PFSK-1 (cell line): ENCODE results near the gene SEMA4D.

ENCODE experiments used
- FOXP2 ChIP-seq: optimal IDR thresholded peaks from 2 replicates; pipeline ENCODE3; 2011; ENCODE audit warnings: borderline replicate concordance, control low read depth, inconsistent platforms; ENCODE audit not compliant: insufficient read depth; ENCODE audit errors: extremely low read length, extremely low read depth
- POLR2AphosphoS5 ChIP-seq: IDR thresholded peaks from 2 replicates; pipeline ENCODE4 v1.6.1; 2012; ENCODE audit warnings: low read depth, mild to moderate bottlenecking, control low read depth, low read length, moderate library complexity
- SIN3A ChIP-seq: IDR thresholded peaks from 2 replicates; pipeline ENCODE4 v1.6.1; 2012; ENCODE audit warnings: mild to moderate bottlenecking, low read length, moderate library complexity, borderline replicate concordance; ENCODE audit not compliant: insufficient read depth
- TAF1 ChIP-seq: IDR thresholded peaks from 2 replicates; pipeline ENCODE4 v1.6.1; 2012; ENCODE audit warnings: low read length, control low read depth, borderline replicate concordance; ENCODE audit not compliant: insufficient read depth
- TF ChIP-seq, protein P1 (sequence below), 2 experiments: IDR thresholded peaks; 2 replicates each; pipeline versions ENCODE4 v1.6.1 to v1.8.0; 2011 to 2012; ENCODE audit warnings: low read depth in 2 of 2, low read length in 2 of 2, control low read depth in 1 of 2, inconsistent platforms in 1 of 2, mild to moderate bottlenecking in 1 of 2, moderate library complexity in 1 of 2; ENCODE audit not compliant: insufficient read depth in 1 of 2

The SEMA4D gene

DNA sequence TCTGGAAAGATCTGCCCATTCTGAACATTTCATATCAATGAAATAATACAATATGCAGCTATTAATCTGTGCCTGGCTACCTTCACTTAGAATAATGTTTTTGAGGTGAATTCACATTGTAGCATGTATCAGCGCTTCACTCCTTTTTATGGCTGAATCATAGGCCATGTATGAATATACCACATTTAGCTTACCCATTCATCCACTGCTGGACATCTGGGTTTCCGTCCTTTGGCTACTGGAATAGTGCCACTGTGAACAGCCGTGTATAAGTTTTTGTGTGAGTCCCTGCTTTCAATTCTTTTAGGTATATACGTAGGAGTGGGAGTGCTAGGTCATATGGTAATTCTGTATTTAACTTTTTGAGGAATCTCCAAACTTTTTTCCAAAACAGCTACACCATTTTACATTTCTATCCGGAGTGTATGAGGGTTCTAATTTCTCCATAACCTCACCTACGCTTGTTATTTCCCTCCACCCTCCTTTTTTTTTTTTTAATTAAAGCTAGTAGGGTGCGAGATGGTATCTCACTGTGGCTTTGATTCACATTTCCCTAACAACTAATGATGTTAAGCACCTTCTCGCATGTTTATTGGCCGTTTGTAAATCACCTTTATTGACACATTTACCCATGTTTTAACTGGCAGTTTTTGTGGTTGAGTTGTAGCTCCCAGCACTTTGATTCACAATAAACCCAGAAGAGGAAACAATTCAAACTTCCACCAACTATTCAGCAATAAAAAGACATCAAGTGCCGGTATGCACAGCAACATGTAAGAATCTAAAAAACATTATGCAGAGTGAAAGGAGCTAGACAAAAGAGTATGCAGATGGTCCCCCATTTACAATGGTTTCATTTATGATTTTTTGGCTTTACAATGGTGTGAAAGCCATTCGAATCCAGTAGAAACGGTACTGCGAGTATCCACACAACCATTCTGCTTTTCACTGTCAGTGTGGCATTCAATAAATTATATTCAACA is 8.1 kb downstream of the SEMA4D start:
- TF ChIP-seq, protein P1, sequence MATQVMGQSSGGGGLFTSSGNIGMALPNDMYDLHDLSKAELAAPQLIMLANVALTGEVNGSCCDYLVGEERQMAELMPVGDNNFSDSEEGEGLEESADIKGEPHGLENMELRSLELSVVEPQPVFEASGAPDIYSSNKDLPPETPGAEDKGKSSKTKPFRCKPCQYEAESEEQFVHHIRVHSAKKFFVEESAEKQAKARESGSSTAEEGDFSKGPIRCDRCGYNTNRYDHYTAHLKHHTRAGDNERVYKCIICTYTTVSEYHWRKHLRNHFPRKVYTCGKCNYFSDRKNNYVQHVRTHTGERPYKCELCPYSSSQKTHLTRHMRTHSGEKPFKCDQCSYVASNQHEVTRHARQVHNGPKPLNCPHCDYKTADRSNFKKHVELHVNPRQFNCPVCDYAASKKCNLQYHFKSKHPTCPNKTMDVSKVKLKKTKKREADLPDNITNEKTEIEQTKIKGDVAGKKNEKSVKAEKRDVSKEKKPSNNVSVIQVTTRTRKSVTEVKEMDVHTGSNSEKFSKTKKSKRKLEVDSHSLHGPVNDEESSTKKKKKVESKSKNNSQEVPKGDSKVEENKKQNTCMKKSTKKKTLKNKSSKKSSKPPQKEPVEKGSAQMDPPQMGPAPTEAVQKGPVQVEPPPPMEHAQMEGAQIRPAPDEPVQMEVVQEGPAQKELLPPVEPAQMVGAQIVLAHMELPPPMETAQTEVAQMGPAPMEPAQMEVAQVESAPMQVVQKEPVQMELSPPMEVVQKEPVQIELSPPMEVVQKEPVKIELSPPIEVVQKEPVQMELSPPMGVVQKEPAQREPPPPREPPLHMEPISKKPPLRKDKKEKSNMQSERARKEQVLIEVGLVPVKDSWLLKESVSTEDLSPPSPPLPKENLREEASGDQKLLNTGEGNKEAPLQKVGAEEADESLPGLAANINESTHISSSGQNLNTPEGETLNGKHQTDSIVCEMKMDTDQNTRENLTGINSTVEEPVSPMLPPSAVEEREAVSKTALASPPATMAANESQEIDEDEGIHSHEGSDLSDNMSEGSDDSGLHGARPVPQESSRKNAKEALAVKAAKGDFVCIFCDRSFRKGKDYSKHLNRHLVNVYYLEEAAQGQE (IDR thresholded peaks at IDR 0.05; ENCODE audit: insufficient read depth in 1 of 2, low read depth in 2 of 2, low read length in 2 of 2): no peak
- TF ChIP-seq TAF1: no peak
- no peak for TF ChIP-seq SIN3A
- TF ChIP-seq FOXP2: no peak
- TF ChIP-seq POLR2AphosphoS5: no peak

DNA sequence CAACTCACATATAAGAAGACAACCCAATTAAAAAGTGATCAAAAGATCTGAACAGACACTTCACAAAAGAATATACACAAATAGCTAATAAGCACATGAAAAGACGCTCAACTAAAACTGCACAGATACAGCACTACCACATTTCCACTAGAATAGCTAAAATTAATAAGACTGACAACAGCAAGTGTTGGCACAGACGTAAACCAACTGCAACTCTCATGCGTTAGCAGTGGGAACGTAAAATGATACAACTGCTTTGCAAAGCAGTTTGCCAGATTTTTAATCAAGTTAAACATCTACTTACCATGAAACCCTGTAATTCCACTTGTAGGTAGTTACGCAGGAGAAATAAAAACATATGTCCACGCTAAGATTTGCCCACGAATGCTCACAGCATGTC is 9.0 kb downstream of the SEMA4D start:
- TF ChIP-seq, protein P1 (IDR thresholded peaks at IDR 0.05; ENCODE audit: insufficient read depth in 1 of 2, low read depth in 2 of 2, low read length in 2 of 2): no peak
- TF ChIP-seq SIN3A (no peak), FOXP2 (no peak), POLR2AphosphoS5 (no peak), TAF1 (no peak)

DNA sequence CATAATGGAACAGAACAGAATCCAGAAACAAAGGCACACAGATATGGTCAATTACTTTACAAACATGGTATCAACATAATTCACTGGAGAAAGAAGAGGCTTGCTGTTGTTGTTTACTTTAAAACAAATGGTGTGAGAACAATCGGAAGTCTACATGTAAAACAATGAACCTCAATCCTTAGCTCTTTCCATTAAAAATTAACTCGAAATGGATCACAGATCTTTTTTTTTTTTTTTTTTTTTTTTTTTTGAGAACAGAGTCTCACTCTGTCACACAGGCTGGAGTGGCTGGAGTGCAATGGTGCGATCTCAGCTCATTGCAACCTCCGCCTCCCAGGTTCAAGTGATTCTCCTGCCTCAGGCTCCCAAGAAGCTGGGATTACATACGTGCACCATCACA is 9.8 kb downstream of the SEMA4D start:
- TF ChIP-seq, protein P1 (IDR thresholded peaks at IDR 0.05; ENCODE audit: insufficient read depth in 1 of 2, low read depth in 2 of 2, low read length in 2 of 2): no peak
- TF ChIP-seq SIN3A (no peak), FOXP2 (no peak), POLR2AphosphoS5 (no peak), TAF1 (no peak)

GRCh38 chr9:89486681-89487080 is 11.2 kb downstream of the SEMA4D start:
- TF ChIP-seq, protein P1 (IDR thresholded peaks at IDR 0.05; ENCODE audit: insufficient read depth in 1 of 2, low read depth in 2 of 2, low read length in 2 of 2): no peak
- no peak for TF ChIP-seq FOXP2
